HepG2 (cell line): ENCODE measurements around the gene GIPC1. TPM values are rescaled to one million over a fixed set of nuclear protein-coding genes. Genes with fewer than 3 reads are reported as not detected.

Experiments used
- ASH2L ChIP-seq: fragments of 300-600, 200-600 bp; sonication (generic); IDR thresholded peaks from 2 replicates; pipeline ENCODE4 v1.7.0; 2017; ENCODE audit warnings: low read depth, mild to moderate bottlenecking, moderate library complexity, mixed read lengths, low read length; ENCODE audit not compliant: insufficient read length
- ATF2 ChIP-seq: sonication (generic); formaldehyde crosslinking; IDR thresholded peaks from 2 replicates; pipeline ENCODE4 v1.4.0; 2020; ENCODE audit warnings: missing genetic modification reagents
- DNMT3B ChIP-seq: conservative IDR thresholded peaks from 2 replicates; pipeline ENCODE4 v1.6.1; 2016; ENCODE audit warnings: missing biosample characterization, control low read depth
- FOXA1 ChIP-seq, 2 experiments: fragments of 450-650 bp in 1 of 2; sonication (generic) in 1 of 2; formaldehyde crosslinking in 1 of 2; IDR thresholded peaks; 2 replicates each; pipeline versions ENCODE4 v1.4.0 to v1.6.1; 2016 to 2020; ENCODE audit warnings: missing genetic modification reagents in 1 of 2
- FOXA3 ChIP-seq: IDR thresholded peaks from 2 replicates; pipeline ENCODE4 v1.6.1; 2016; ENCODE audit warnings: missing genetic modification reagents, missing compliant biosample characterization
- KDM1A ChIP-seq: IDR thresholded peaks from 2 replicates; pipeline ENCODE4 v1.6.1; 2016; ENCODE audit warnings: missing compliant biosample characterization
- MAFK ChIP-seq, 2 experiments: IDR thresholded peaks in 1 of 2; conservative IDR thresholded peaks in 1 of 2; 2 replicates each; pipeline ENCODE4 v1.6.1; 2011; ENCODE audit warnings: improper control_type of control experiment in 2 of 2, low read length in 2 of 2
- MEF2D ChIP-seq: sonication (generic); formaldehyde crosslinking; IDR thresholded peaks from 2 replicates; pipeline ENCODE4 v1.5.1; 2020; ENCODE audit warnings: mild to moderate bottlenecking, missing genetic modification reagents
- MTF2 ChIP-seq: sonication (generic); formaldehyde crosslinking; IDR thresholded peaks from 2 replicates; pipeline ENCODE4 v1.5.0; 2020; ENCODE audit warnings: missing genetic modification reagents, borderline replicate concordance
- MXD1 ChIP-seq: sonication (generic); formaldehyde crosslinking; IDR thresholded peaks from 2 replicates; pipeline ENCODE4 v1.4.0; 2020; ENCODE audit warnings: mild to moderate bottlenecking, missing genetic modification reagents
- SMARCE1 ChIP-seq: fragments of 450-650 bp; IDR thresholded peaks from 2 replicates; pipeline ENCODE4 v1.6.1; 2017; ENCODE audit warnings: borderline replicate concordance
- SRY ChIP-seq: sonication (generic); formaldehyde crosslinking; IDR thresholded peaks from 2 replicates; pipeline ENCODE4 v1.8.0; 2022; ENCODE audit warnings: mild to moderate bottlenecking, missing genetic modification reagents
- TOPORS ChIP-seq: sonication (generic); formaldehyde crosslinking; IDR thresholded peaks from 2 replicates; pipeline ENCODE4 v1.8.0; 2023; ENCODE audit warnings: mild to moderate bottlenecking, missing genetic modification reagents
- TSC22D2 ChIP-seq: sonication (generic); formaldehyde crosslinking; IDR thresholded peaks from 2 replicates; pipeline ENCODE4 v1.5.1; 2020; ENCODE audit warnings: missing genetic modification reagents, mild to moderate bottlenecking, borderline replicate concordance
- XBP1 ChIP-seq: sonication (generic); formaldehyde crosslinking; IDR thresholded peaks from 2 replicates; pipeline ENCODE4 v1.5.0; 2020; ENCODE audit warnings: missing genetic modification reagents
- YY1 ChIP-seq: IDR thresholded peaks from 2 replicates; pipeline ENCODE4 v1.6.1; 2011; ENCODE audit warnings: low read length, low read depth, moderate library complexity, mild to moderate bottlenecking; ENCODE audit not compliant: insufficient read depth, insufficient replicate concordance
- ZNF274 ChIP-seq: sonication (generic); formaldehyde crosslinking; IDR thresholded peaks from 2 replicates; pipeline ENCODE4 v1.5.1; 2020; ENCODE audit warnings: mild to moderate bottlenecking, missing genetic modification reagents
- ZNF276 ChIP-seq: sonication (generic); formaldehyde crosslinking; IDR thresholded peaks from 2 replicates; pipeline ENCODE4 v1.4.0; 2020; ENCODE audit warnings: mild to moderate bottlenecking, low read depth, missing genetic modification reagents
- ZNF335 ChIP-seq: sonication (generic); formaldehyde crosslinking; IDR thresholded peaks from 2 replicates; pipeline ENCODE4 v1.4.0; 2020; ENCODE audit warnings: missing genetic modification reagents
- ZNF549 ChIP-seq: sonication (generic); formaldehyde crosslinking; IDR thresholded peaks from 2 replicates; pipeline ENCODE4 v1.5.0; 2020; ENCODE audit warnings: missing genetic modification reagents
- ZNF660 ChIP-seq: sonication (generic); formaldehyde crosslinking; IDR thresholded peaks from 2 replicates; pipeline ENCODE4 v1.5.1; 2020; ENCODE audit warnings: mild to moderate bottlenecking, low read depth, missing genetic modification reagents, borderline replicate concordance
- ZSCAN9 ChIP-seq: IDR thresholded peaks from 2 replicates; pipeline ENCODE4 v1.6.1; 2016; ENCODE audit warnings: borderline replicate concordance
- polyA plus RNA-seq, 8 experiments: library from polyadenylated mRNA; depleted of rRNA in 3 of 8; stranded (reverse) in 7 of 8; unstranded in 1 of 8; fragments of >200 nt; fragmentation: Illumina TruSeq in 4 of 8; extraction: Trizol in 4 of 8; gene quantifications; 2 replicates each; pipeline versions ENCODE4 v1.2.1 to v1.2.3, GENCODE V29; 2011 to 2016; ENCODE audit warnings: low read depth in 4 of 8, missing spikeins in 1 of 8, mixed read lengths in 1 of 8; ENCODE audit not compliant: insufficient read depth in 1 of 8
- total RNA-seq, 5 experiments: library from RNA; depleted of rRNA; stranded (reverse); fragments of >200 nt; fragmentation: Illumina TruSeq; extraction: Trizol; gene quantifications; 2 replicates each; pipeline ENCODE4 v1.2.3, GENCODE V29; 2016; ENCODE audit warnings: low read depth in 1 of 5
- TF ChIP-seq, protein P1 (sequence below): sonication (generic); formaldehyde crosslinking; IDR thresholded peaks from 2 replicates; pipeline ENCODE4 v1.4.0; 2020; ENCODE audit warnings: missing genetic modification reagents; ENCODE audit errors: not compliant biosample characterization
- TF ChIP-seq, protein P2 (sequence below): sonication (generic); formaldehyde crosslinking; IDR thresholded peaks from 2 replicates; pipeline ENCODE4 v1.8.0; 2022; ENCODE audit warnings: mild to moderate bottlenecking, missing genetic modification reagents, moderate library complexity

GIPC1 gene
- total and polyA plus RNA-seq, 2 of the 13 experiments (the other 11 are each of a cell fraction or from before 2014, with no cell fraction given): 27.1 to 48.1 TPM

GRCh38 chr19:14519860-14520407 lies 24.0 kb upstream of the GIPC1 start (continued):
- TF ChIP-seq ZNF335 (CRISPR knock-in tag) (peak; percentile 36; the same call in 1 of the 2 replicates), MTF2 (no peak), ZNF660 (CRISPR knock-in tag) (no peak), SMARCE1 (no peak), FOXA1 (IDR thresholded peaks at IDR 0.05) (no peak), FOXA1 (CRISPR knock-in tag; IDR thresholded peaks at IDR 0.05) (peak; percentile 64), MEF2D (CRISPR knock-in tag) (no peak), ZNF549 (CRISPR knock-in tag) (no peak), YY1 (peak; percentile 9), ZNF274 (CRISPR knock-in tag) (no peak), TSC22D2 (CRISPR knock-in tag) (0 out of 2 replicates have a peak, but pooled peaks have one; percentile 69), TOPORS (no peak), ATF2 (CRISPR knock-in tag) (peak; percentile 78; the same call in 1 of the 2 replicates), ASH2L (peak; percentile 54), ZSCAN9 (CRISPR knock-in tag) (peak; percentile 88; the same call in 1 of the 2 replicates), MAFK (conservative IDR thresholded peaks at IDR 0.05 in 1 of 2, IDR thresholded peaks at IDR 0.05 in 1 of 2; ENCODE audit: low read length in 2 of 2) (no peak; a peak in 1 of 4 replicates), ZNF276 (CRISPR knock-in tag) (no peak), MXD1 (CRISPR knock-in tag) (no peak), XBP1 (CRISPR knock-in tag) (no peak), KDM1A (no peak), DNMT3B (CRISPR knock-in tag) (no peak), SRY (CRISPR knock-in tag) (no peak), FOXA3 (CRISPR knock-in tag) (peak; percentile 85)
- TF ChIP-seq, protein P1, sequence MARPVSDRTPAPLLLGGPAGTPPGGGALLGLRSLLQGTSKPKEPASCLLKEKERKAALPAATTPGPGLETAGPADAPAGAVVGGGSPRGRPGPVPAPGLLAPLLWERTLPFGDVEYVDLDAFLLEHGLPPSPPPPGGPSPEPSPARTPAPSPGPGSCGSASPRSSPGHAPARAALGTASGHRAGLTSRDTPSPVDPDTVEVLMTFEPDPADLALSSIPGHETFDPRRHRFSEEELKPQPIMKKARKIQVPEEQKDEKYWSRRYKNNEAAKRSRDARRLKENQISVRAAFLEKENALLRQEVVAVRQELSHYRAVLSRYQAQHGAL: no peak
- TF ChIP-seq, protein P2, sequence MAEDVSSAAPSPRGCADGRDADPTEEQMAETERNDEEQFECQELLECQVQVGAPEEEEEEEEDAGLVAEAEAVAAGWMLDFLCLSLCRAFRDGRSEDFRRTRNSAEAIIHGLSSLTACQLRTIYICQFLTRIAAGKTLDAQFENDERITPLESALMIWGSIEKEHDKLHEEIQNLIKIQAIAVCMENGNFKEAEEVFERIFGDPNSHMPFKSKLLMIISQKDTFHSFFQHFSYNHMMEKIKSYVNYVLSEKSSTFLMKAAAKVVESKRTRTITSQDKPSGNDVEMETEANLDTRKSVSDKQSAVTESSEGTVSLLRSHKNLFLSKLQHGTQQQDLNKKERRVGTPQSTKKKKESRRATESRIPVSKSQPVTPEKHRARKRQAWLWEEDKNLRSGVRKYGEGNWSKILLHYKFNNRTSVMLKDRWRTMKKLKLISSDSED (CRISPR knock-in tag): no peak
